Prostate gland (tissue), 2 donors: ENCODE data around the gene SLC47A1.

Experiments
- POLR2A ChIP-seq: fragments of 450-650 bp; IDR thresholded peaks from one replicate; pipeline ENCODE4 v1.6.1; 2016; ENCODE audit warnings: antibody characterized with exemption, mild to moderate bottlenecking
- TF ChIP-seq, protein P1 (sequence below), 4 experiments: fragments of 200-600 bp in 2 of 4; fragments of 450-650 bp in 2 of 4; sonication (generic) in 2 of 4; IDR thresholded peaks; 1 replicate in 3 of 4; 2 replicates in 1 of 4; pipeline ENCODE4 v1.5.1; 2016 to 2019; ENCODE audit warnings: antibody characterized with exemption in 4 of 4, mild to moderate bottlenecking in 2 of 4, moderate library complexity in 2 of 4

DNA sequence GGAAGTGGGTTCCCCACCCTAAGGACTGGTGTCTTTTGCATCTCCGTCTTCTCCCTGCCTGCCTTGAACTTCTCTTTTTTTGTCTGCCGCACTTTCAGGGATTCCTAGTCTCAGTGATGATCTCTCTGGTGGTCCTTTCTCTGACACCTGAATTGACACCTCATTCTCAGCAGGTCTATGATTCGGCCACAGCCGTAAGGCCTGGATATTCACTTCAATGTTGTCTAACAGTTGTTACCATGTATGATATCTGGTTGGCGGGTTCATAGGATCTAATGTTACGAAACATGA is 25.1 kb upstream of the SLC47A1 start:
- TF ChIP-seq, protein P1, sequence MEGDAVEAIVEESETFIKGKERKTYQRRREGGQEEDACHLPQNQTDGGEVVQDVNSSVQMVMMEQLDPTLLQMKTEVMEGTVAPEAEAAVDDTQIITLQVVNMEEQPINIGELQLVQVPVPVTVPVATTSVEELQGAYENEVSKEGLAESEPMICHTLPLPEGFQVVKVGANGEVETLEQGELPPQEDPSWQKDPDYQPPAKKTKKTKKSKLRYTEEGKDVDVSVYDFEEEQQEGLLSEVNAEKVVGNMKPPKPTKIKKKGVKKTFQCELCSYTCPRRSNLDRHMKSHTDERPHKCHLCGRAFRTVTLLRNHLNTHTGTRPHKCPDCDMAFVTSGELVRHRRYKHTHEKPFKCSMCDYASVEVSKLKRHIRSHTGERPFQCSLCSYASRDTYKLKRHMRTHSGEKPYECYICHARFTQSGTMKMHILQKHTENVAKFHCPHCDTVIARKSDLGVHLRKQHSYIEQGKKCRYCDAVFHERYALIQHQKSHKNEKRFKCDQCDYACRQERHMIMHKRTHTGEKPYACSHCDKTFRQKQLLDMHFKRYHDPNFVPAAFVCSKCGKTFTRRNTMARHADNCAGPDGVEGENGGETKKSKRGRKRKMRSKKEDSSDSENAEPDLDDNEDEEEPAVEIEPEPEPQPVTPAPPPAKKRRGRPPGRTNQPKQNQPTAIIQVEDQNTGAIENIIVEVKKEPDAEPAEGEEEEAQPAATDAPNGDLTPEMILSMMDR (IDR thresholded peaks at IDR 0.05): no peak
- no peak for TF ChIP-seq POLR2A
